Measurements from ENCODE around the gene LIPC. TPM values are rescaled to one million over a fixed set of nuclear protein-coding genes. Genes with fewer than 3 reads are reported as not detected.

The LIPC gene
- total RNA-seq = 0.44 TPM
- 1 to 10 TPM in 1 of 8 donors, under 1 TPM in 7; 0.13 to 2.1 (median 0.28) TPM for polyA plus RNA-seq (ENCODE audit: insufficient read depth in 1 of 8, insufficient read length in 8 of 8, low replicate concordance in 1 of 8)
- long read RNA-seq, donor 1 = 0 reads
- long read RNA-seq, donor 2 = 0 reads
- long read RNA-seq, donor 3 = 0 reads
- long read RNA-seq, donor 4 = 0 reads
- long read RNA-seq, donor 5 = 0 reads
- long read RNA-seq, donor 6 = 0 reads
- long read RNA-seq, donor 7 = 0 reads
- long read RNA-seq, donor 8 = 0 reads
- long read RNA-seq, donor 9 = 0 reads
- long read RNA-seq, donor 10 = 0 reads
- long read RNA-seq, donor 11 = 0 reads

DNA sequence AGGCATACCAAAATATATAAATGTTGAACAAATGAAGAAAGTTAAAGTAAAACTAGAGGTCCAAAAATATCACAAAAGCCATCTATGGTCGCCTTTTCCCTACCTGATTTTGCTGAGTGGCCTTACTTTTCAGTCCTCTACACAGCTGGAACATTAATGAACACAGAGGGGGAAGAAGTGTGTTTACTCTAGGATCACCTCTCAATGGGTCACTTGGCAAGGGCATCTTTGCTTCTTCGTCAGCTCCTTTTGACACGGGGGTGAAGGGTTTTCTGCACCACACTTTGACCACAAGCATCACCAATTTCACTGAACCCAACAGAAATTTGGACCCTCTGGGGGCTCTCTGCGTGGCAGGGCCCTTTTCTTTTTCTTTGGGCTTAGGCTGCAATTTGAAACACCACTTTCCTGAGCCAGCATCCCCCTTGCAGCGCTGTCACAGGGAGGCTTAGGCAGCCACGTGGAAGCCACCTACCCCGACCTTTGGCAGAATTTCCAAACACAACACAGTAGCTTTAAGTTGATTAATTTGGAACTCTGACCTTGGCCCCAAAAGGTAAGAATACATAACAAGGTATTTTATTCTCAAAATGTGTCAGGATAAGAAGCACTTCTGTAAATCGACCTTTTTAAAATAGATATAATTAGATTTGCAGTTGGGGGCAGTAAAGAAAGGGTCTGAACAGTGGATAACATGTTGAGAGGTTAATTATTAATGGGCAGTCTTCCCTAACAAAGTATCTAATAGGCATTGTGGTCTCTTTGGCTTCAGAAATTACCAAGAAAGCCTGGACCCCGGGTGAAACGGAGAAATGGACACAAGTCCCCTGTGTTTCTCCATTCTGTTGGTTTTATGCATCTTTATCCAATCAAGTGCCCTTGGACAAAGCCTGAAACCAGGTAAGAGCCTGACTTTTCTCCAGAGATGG, at the start of gene LIPC:
TSS of gene LIPC (plus strand) at position 771 of the 929 bp plus-strand sequence. CDS start at position 813, 42 bp downstream.
- H3K4me1 ChIP-seq (ENCODE audit: control insufficient read depth, insufficient read depth, low read length) = peaks cover 6% of the 10 kb centered on the region
- H3K27ac ChIP-seq (ENCODE audit: low read length) = no peak within 1 kb of the TSS
- WGBS (ENCODE audit: insufficient coverage) = 74% methylated on average over 5 of the region's 10 CpGs
- H3K9me3 ChIP-seq (replicated peaks; ENCODE audit: control insufficient read depth, low read depth, low read length) = no peaks in the 10 kb centered on the region
- no peak within 1 kb of the TSS for H3K4me3 ChIP-seq (ENCODE audit: low read length)
- peaks cover 3% of the 10 kb centered on the region for H3K27me3 ChIP-seq (ENCODE audit: control insufficient read depth, insufficient read depth, low read length)
- no peaks in the 10 kb centered on the region for H3K36me3 ChIP-seq (ENCODE audit: control insufficient read depth, insufficient read depth, low read length)
- no peak for DNase-seq

DNA sequence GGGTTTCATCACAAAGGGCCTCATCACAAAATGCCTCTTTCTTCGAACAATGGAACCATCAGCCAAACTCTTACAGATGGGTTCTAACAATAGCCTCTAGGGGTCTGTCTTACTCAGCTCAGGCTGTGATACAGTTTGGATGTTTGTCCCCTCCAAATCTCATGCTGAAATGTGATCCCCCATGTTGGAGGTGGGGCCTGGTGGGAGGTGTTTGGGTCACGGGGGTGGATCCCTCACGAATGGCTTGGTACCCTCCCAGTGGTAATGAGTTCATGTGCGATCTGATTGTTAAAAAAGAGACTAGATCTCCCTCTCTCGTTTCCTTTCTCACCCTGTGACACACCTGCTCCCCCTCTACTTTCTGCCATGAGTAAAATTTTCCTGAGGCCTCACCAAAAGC, 47.9 kb upstream of the LIPC start:
- DNase-seq = no peak
- H3K9me3 ChIP-seq (replicated peaks; ENCODE audit: control insufficient read depth, low read depth, low read length) = no peaks in the 10 kb centered on the region
- 64% methylated on average over 1 of the region's 5 CpGs for WGBS (ENCODE audit: insufficient coverage)

DNA sequence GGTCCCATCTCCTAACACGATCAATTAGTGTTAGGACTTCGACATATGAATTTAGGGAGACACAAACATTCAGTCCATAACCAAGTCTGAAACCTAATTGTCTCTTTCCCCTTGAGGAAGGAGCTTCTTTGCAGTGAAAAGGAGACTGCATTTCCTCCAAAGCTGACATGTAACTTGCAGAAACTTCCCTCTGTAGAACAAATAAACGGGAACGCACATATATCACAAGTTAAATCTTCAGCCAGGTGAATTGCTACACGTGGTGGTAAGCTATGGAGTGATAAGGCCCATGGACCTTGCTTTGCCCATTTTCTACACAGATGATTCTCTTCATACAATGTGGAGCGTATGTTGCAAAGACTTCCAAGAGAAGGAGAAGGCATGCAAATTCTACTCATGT, 47.1 kb upstream of the LIPC start:
- Histone ChIP-seq H3K4me1 (ENCODE audit: control insufficient read depth, insufficient read depth, low read length) (no peaks in the 10 kb centered on the region), H3K9me3 (replicated peaks; ENCODE audit: control insufficient read depth, low read depth, low read length) (no peaks in the 10 kb centered on the region), H3K36me3 (ENCODE audit: control insufficient read depth, insufficient read depth, low read length) (no peaks in the 10 kb centered on the region), H3K27me3 (ENCODE audit: control insufficient read depth, insufficient read depth, low read length) (no peaks in the 10 kb centered on the region), H3K4me3 (ENCODE audit: low read length) (no peak overlapping the region), H3K27ac (ENCODE audit: low read length) (no peak overlapping the region)
- WGBS (ENCODE audit: insufficient coverage) = no CpG with 5 or more reads among the region's 6 CpGs
- no peak for DNase-seq

More for the DNA sequence above, 47.9 kb upstream of the LIPC start:
- Histone ChIP-seq H3K36me3 (ENCODE audit: control insufficient read depth, insufficient read depth, low read length) (no peaks in the 10 kb centered on the region), H3K4me3 (ENCODE audit: low read length) (no peak overlapping the region), H3K4me1 (ENCODE audit: control insufficient read depth, insufficient read depth, low read length) (no peaks in the 10 kb centered on the region), H3K27me3 (ENCODE audit: control insufficient read depth, insufficient read depth, low read length) (no peaks in the 10 kb centered on the region), H3K27ac (ENCODE audit: low read length) (no peak overlapping the region)

DNA sequence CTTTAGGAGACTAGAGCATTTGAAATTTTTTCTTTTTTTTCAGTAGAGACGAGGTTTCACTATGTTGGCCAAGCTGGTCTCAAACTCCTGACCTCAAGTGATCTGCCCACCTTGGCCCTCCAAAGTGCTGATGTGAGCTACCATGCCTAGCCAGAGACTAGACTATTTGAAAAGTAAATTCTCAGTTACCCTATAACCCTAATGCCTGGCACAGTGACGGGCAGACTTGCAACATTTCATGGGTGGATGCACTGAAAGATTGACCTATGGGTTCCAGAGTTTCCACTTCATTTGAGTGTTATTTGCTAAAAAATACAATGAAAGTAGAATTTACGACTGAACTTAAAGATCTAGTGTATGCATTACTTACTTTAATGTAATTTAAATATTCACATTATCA, 45.7 kb upstream of the LIPC start:
- no peaks in the 10 kb centered on the region for H3K9me3 ChIP-seq (replicated peaks; ENCODE audit: control insufficient read depth, low read depth, low read length)
- no peaks in the 10 kb centered on the region for H3K36me3 ChIP-seq (ENCODE audit: control insufficient read depth, insufficient read depth, low read length)
- no peak overlapping the region for H3K4me3 ChIP-seq (ENCODE audit: low read length)
- WGBS (ENCODE audit: insufficient coverage) = 80% methylated on average over 1 of the region's 3 CpGs
- H3K27me3 ChIP-seq (ENCODE audit: control insufficient read depth, insufficient read depth, low read length) = no peaks in the 10 kb centered on the region
- H3K4me1 ChIP-seq (ENCODE audit: control insufficient read depth, insufficient read depth, low read length) = no peaks in the 10 kb centered on the region
- no peak for DNase-seq
- H3K27ac ChIP-seq (ENCODE audit: low read length) = no peak overlapping the region

DNA sequence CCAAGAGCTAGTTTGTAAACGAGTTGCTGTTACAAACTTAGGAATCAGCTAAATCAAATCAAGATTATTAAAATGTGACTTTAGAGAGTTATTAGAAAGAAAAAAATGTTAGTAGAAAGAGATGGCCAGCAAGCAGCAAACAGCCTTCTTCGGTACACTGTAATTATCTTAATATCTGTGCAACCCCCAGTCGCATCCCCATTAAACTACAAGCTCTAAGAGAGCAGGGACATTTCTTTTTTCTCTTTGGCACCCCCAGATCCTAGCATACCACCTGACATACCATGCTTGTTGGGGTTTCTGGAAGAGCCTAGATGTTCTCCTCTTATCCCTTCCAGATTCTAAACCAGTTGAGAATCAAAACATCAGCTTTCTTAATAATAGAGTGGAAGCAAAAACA, 45.1 kb upstream of the LIPC start:
- H3K4me3 ChIP-seq (ENCODE audit: low read length) = no peak overlapping the region
- no peaks in the 10 kb centered on the region for H3K36me3 ChIP-seq (ENCODE audit: control insufficient read depth, insufficient read depth, low read length)
- no peaks in the 10 kb centered on the region for H3K4me1 ChIP-seq (ENCODE audit: control insufficient read depth, insufficient read depth, low read length)
- H3K27ac ChIP-seq (ENCODE audit: low read length) = no peak overlapping the region
- H3K9me3 ChIP-seq (replicated peaks; ENCODE audit: control insufficient read depth, low read depth, low read length) = no peaks in the 10 kb centered on the region
- WGBS (ENCODE audit: insufficient coverage) = no CpG with 5 or more reads among the region's 3 CpGs
- no peak for DNase-seq
- H3K27me3 ChIP-seq (ENCODE audit: control insufficient read depth, insufficient read depth, low read length) = no peaks in the 10 kb centered on the region

DNA sequence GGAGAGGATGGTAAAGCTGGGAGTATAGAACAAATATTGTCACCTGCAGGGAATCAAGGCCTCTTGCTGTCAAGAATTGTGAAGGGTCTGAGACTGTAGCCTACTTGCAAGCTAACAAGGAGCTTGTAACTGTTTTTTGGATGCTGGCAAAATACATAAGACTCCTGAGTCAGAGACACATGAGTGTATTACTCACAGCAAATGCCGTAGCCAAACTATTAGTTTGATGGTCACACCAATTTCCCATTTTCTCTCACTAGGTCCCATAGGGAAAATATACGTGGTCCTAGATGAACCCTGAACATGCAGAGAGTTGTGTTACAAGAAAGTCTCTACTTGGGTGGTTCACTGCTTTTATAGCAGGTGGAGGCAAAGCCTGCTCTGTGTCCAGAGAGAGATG, 44.7 kb upstream of the LIPC start:
- Histone ChIP-seq H3K36me3 (ENCODE audit: control insufficient read depth, insufficient read depth, low read length) (no peaks in the 10 kb centered on the region), H3K27me3 (ENCODE audit: control insufficient read depth, insufficient read depth, low read length) (no peaks in the 10 kb centered on the region), H3K4me3 (ENCODE audit: low read length) (no peak overlapping the region), H3K4me1 (ENCODE audit: control insufficient read depth, insufficient read depth, low read length) (no peaks in the 10 kb centered on the region), H3K27ac (ENCODE audit: low read length) (no peak overlapping the region), H3K9me3 (replicated peaks; ENCODE audit: control insufficient read depth, low read depth, low read length) (no peaks in the 10 kb centered on the region)
- no peak for DNase-seq
- no CpG with 5 or more reads among the region's 2 CpGs for WGBS (ENCODE audit: insufficient coverage)

DNA sequence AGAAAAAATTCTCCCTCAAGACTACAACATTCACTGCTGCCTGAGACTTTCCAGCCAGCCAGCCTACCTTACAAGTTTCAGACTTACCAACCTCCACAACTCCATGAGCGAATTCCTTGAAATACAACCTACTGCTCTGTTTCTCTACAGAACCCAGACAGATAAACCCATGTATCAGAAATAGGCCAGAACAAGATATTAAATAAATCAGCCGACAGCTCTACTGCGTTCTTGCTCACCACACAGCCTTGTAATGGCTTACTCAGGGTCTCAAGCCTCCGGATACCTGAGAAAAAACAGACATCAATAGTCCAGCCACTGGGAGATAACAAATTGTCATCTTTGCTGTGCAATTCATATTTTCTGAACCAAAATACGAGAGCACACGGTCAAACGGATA, 43.6 kb upstream of the LIPC start:
- H3K4me1 ChIP-seq (ENCODE audit: control insufficient read depth, insufficient read depth, low read length) = peaks cover 2% of the 10 kb centered on the region
- DNase-seq = no peak
- 83% methylated on average over 4 of the region's 7 CpGs for WGBS (ENCODE audit: insufficient coverage)
- no peaks in the 10 kb centered on the region for H3K27me3 ChIP-seq (ENCODE audit: control insufficient read depth, insufficient read depth, low read length)
- H3K27ac ChIP-seq (ENCODE audit: low read length) = no peak overlapping the region
- H3K9me3 ChIP-seq (replicated peaks; ENCODE audit: control insufficient read depth, low read depth, low read length) = no peaks in the 10 kb centered on the region
- H3K4me3 ChIP-seq (ENCODE audit: low read length) = no peak overlapping the region
- H3K36me3 ChIP-seq (ENCODE audit: control insufficient read depth, insufficient read depth, low read length) = no peaks in the 10 kb centered on the region

DNA sequence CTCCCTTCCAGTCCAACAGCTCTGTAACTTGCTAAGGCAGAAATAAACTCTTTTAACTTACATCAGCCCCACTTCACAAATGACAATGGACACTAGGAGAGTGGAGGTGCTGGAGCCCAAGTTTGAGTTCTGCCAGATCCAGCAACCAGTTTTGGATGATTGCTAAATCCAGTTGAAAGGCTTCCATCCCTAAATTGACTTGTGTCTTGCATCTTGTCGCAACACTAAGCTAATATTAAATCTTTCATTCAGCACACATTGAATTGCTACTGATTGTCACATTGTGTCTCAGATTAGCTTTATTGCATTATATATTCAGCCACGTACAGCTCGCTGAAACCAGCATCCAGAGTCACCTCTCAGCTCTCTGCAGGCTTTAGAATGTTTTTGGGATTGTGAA, 41.7 kb upstream of the LIPC start:
- WGBS (ENCODE audit: insufficient coverage) = 100% methylated on average over 1 of the region's 3 CpGs

DNA sequence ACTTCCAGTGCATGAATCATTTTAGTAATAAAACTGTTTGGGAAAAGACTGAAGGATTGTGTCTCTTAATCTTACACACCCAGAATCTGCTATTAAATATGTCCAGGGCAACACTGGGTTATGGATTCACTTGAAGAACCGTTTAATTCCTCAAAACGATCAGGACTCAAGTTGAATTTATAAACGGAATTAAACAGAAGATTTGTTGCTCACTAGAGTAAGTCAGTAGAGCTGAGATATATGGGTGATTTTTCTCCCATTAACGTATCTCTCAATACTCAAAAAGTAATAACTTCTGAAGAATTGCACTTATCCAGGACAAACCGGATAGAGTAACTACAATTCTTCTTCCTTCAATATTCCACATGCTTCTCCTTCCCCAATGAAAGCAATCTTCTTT, 41.1 kb upstream of the LIPC start:
- Histone ChIP-seq H3K4me3 (ENCODE audit: low read length) (no peak overlapping the region), H3K4me1 (ENCODE audit: control insufficient read depth, insufficient read depth, low read length) (peaks cover 4% of the 10 kb centered on the region), H3K27me3 (ENCODE audit: control insufficient read depth, insufficient read depth, low read length) (no peaks in the 10 kb centered on the region), H3K9me3 (replicated peaks; ENCODE audit: control insufficient read depth, low read depth, low read length) (no peaks in the 10 kb centered on the region), H3K27ac (ENCODE audit: low read length) (no peak overlapping the region), H3K36me3 (ENCODE audit: control insufficient read depth, insufficient read depth, low read length) (no peaks in the 10 kb centered on the region)
- WGBS (ENCODE audit: insufficient coverage) = no CpG with 5 or more reads among the region's 5 CpGs
- DNase-seq = no peak

More for the DNA sequence above, 41.7 kb upstream of the LIPC start:
- H3K27ac ChIP-seq (ENCODE audit: low read length) = no peak overlapping the region
- DNase-seq = no peak
- H3K4me3 ChIP-seq (ENCODE audit: low read length) = no peak overlapping the region
- H3K4me1 ChIP-seq (ENCODE audit: control insufficient read depth, insufficient read depth, low read length) = peaks cover 4% of the 10 kb centered on the region
- no peaks in the 10 kb centered on the region for H3K9me3 ChIP-seq (replicated peaks; ENCODE audit: control insufficient read depth, low read depth, low read length)
- no peaks in the 10 kb centered on the region for H3K27me3 ChIP-seq (ENCODE audit: control insufficient read depth, insufficient read depth, low read length)
- H3K36me3 ChIP-seq (ENCODE audit: control insufficient read depth, insufficient read depth, low read length) = no peaks in the 10 kb centered on the region

DNA sequence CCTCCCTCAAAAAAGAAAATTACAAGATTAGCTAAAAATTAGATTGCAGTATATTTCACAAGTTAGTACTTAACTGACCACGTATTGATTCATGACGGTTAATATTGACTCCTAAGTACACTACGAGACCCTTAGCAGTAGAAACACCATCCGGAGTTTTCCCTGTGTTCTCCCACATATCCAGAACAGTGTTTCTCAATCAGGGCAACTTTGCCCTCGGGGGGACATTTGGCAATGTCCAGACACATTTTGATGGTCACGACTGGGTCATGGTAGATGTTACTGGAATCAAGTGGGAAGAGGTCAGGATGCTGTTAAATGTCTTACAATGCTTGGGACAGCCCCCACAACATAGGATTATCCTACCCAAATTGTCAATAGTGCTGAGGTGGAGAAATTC, 40.7 kb upstream of the LIPC start:
- WGBS (ENCODE audit: insufficient coverage) = no CpG with 5 or more reads among the region's 6 CpGs
- Histone ChIP-seq H3K4me1 (ENCODE audit: control insufficient read depth, insufficient read depth, low read length) (peaks cover 4% of the 10 kb centered on the region), H3K36me3 (ENCODE audit: control insufficient read depth, insufficient read depth, low read length) (no peaks in the 10 kb centered on the region), H3K4me3 (ENCODE audit: low read length) (no peak overlapping the region), H3K27me3 (ENCODE audit: control insufficient read depth, insufficient read depth, low read length) (no peaks in the 10 kb centered on the region), H3K9me3 (replicated peaks; ENCODE audit: control insufficient read depth, low read depth, low read length) (no peaks in the 10 kb centered on the region), H3K27ac (ENCODE audit: low read length) (no peak overlapping the region)
- no peak for DNase-seq
